ENCODE measurements around the gene AXIN1. TPM values are rescaled to one million over a fixed set of nuclear protein-coding genes. Genes with fewer than 3 reads are reported as not detected.
"Not testable (repeated sequence)": the region's sequence is repeated elsewhere in the genome, so short reads cannot be mapped to it uniquely, and the experiment has no call there.

AXIN1 gene
- total RNA-seq, 1 donor from 2014 or later: 27.9 TPM

DNA sequence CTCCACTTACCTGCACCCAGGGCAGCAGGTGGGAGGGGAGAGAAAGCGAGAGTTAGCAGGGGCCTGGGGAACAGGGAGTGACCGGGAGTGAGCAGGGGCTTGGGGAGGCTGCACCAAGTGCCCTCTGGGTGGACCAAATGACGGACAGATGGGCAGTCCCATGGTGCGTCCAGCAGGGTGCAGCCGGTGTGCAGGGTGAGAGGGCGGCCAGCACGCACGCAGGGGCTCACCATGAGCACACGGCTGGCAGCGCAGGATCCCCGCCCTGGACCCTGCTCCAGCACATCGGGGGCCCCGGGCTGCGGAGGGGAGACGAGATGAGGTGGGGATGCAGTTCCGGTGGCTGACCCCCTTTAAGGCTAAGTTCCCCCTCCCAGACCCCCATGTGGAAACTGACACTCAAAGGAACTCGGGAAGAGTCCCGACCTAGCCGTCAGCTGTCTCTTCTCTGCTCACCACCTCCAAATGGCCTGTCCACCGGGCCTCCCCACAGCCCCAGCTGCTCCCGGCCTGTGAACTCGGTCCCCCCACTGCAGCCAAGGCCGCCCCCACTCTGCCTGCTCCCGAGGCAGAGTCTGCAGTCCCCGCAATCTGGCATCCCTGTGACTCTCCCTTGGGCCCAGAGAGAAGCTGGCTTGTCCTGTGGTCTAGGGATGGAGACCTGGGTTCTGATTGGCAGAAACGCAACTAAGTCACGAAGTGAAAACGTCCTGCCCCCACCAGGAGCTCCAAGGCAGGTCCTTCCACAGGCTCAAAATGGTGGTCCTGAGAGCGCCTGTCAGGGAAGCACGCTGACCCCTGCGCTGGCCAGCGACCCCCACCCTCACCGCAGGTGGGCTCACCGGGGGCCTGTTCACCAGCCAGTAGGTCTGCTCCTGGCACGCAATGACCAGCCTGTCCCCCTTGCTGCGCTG is 79.6 kb downstream of the AXIN1 start:
- Mint-ChIP-seq H3K9me3 (no peaks in the 10 kb centered on the region), H3K4me1 (no peaks in the 10 kb centered on the region), H3K4me3 (no peak overlapping the region), H3K27me3 (peaks cover 17% of the 10 kb centered on the region), H3K27ac (no peak overlapping the region), H3K36me3 (ENCODE audit: low read depth) (no peaks in the 10 kb centered on the region)
- intact Hi-C loops (cut with micrococcal nuclease): no loop called here
- no peak for DNase-seq

DNA sequence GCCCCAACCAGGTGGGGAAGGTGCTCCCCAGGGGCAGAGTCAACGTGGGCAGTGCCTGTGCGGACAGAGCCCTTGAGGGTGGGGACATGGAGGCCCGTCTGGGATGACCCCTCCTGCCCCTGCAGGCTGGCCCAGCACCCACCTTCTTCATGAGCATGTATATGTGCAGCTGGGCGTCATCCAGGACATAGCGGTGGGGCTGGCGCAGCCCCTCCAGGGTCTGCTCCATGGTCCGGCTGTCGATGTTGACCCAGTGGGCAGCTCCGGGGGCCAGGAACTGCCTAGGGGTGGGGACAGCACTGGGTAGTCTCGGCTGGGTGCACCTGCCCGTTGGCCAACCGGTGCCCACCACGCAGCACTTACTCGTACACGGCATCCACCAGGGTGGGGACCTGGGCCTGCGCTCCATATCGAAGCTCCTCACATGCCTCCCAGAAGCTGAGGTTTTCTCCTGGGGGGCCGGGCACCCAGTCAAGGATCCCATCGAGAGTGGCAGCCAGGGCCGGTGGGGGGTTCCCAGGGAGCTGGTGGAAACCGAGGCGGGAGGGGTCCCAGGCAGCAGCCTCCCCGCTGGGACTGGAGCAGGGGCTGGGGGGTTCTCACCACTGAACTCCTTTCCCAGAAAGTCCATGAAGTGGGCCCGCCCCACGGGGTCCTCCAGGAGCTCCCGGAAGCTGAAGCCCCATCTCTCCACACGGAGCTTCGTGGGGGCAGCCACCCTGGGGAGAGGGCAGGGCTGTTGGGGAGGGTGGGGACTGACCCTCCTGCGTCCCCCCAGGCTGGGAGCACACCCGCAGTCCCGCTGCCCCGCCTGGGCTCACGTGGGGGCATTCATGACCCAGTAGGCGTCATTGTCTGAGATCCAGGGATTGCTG is 81.9 kb downstream of the AXIN1 start:
- peaks cover 3% of the 10 kb centered on the region for H3K27me3 Mint-ChIP-seq
- no peaks in the 10 kb centered on the region for H3K9me3 Mint-ChIP-seq
- H3K27ac Mint-ChIP-seq: no peak overlapping the region
- intact Hi-C loops (cut with micrococcal nuclease): no loop called here
- H3K36me3 Mint-ChIP-seq (ENCODE audit: low read depth): no peaks in the 10 kb centered on the region
- DNase-seq: no peak
- no peak overlapping the region for H3K4me3 Mint-ChIP-seq
- no peaks in the 10 kb centered on the region for H3K4me1 Mint-ChIP-seq

DNA sequence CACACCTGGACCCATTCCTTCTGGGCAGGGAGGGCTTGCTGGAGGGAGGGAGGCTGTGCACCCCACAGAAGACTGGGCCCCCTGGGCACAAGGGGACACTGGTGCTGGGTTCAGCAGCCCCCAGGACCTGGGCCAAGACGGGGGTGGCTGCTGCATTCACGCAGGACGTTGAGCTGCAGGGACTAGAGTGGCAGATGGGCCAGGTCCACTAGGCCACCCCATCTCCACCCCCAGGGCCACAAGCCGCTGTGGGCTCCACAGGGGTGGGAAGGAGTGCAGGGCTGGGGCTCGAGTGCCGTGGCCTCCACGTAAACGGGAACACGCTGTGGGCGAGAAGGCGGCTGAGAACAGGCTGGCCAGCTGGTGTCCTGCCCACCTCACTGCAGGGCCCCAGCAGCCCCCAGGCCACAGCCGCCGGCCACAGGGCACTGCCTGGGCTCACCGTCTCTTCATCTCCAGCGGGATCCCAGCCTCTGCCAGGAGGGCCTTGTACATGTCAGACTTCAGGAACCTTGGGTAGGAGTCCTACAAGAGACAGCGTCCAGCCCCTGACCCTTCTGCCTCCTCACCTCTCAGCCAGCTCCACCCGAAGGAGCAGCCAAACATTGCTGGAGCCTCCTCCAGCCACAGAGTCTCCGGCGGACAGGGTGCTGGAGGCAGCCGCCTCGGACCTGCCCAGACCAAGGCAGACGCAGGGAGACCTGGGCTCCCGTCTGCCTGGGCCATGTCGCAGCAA is 83.3 kb downstream of the AXIN1 start:
- Mint-ChIP-seq H3K9me3 (no peaks in the 10 kb centered on the region), H3K27me3 (peaks cover 2% of the 10 kb centered on the region), H3K4me1 (no peaks in the 10 kb centered on the region), H3K4me3 (no peak overlapping the region), H3K27ac (no peak overlapping the region), H3K36me3 (ENCODE audit: low read depth) (no peaks in the 10 kb centered on the region)
- DNase-seq: no peak
- intact Hi-C loops (cut with micrococcal nuclease): no loop called here

DNA sequence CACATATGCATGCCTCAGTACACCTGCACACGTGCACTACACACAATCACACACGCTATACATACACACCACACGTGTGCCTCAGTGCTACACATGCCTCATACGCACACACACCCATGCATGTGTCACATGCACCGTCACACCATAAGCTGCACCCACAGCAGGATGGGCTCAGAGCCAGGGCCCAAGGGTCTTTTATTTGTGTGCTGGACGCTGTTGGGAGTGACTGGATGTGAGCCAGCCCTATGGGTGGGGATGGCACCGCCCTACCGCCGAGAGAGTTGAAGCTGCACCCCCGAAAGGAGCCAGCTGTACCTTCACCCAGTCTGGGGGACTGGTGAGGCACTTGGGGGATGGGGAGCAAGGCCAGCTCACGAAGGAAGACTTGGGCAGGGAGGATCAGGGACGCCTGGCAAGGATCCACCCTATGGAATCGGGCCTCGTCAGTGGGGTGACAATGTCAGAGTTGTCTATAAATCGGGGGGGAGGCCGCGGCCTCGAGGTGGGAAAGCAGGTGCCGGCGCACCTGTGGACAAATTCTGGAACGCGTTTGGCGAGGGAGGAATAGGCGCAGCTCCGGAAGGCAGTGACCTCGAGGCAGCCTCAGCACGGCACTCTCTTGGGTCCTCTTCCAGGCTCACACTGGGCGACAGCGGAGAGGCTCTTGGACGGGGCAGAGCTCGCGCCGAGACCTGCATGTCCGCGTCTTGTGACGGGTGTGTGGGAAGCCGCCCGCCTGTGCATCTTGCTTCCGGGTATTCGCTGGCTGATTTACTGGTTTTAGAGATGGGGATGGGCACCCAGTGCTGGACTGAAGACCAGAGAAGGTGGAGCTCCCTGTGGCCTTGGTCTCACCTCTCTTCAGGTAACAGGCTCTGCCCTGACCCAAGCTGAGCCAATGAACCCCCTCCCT is 84.1 kb downstream of the AXIN1 start:
- intact Hi-C loops (cut with micrococcal nuclease): no loop called here
- no peak overlapping the region for H3K4me3 Mint-ChIP-seq
- H3K27ac Mint-ChIP-seq: no peak overlapping the region
- H3K4me1 Mint-ChIP-seq: no peaks in the 10 kb centered on the region
- no peaks in the 10 kb centered on the region for H3K9me3 Mint-ChIP-seq
- H3K27me3 Mint-ChIP-seq: peaks cover 2% of the 10 kb centered on the region
- DNase-seq: no peak
- no peaks in the 10 kb centered on the region for H3K36me3 Mint-ChIP-seq (ENCODE audit: low read depth)

DNA sequence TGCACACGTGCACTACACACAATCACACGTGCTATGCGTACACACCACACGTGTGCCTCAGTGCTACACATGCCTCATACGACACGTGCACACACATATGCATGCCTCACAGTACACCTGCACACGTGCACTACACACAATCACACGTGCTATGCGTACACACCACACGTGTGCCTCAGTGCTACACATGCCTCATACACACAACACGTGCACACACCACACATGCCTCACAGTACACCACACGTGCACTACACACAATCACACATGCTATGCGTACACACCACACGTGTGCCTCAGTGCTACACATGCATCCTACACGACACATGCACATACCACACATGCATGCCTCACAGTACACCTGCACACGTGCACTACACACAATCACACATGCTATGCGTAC is 85.0 kb downstream of the AXIN1 start:
- H3K27me3 Mint-ChIP-seq; DNase-seq; intact Hi-C loops (cut with micrococcal nuclease); H3K9me3 Mint-ChIP-seq; H3K27ac Mint-ChIP-seq; H3K4me1 Mint-ChIP-seq; H3K4me3 Mint-ChIP-seq; H3K36me3 Mint-ChIP-seq (ENCODE audit: low read depth): not testable (repeated sequence)

DNA sequence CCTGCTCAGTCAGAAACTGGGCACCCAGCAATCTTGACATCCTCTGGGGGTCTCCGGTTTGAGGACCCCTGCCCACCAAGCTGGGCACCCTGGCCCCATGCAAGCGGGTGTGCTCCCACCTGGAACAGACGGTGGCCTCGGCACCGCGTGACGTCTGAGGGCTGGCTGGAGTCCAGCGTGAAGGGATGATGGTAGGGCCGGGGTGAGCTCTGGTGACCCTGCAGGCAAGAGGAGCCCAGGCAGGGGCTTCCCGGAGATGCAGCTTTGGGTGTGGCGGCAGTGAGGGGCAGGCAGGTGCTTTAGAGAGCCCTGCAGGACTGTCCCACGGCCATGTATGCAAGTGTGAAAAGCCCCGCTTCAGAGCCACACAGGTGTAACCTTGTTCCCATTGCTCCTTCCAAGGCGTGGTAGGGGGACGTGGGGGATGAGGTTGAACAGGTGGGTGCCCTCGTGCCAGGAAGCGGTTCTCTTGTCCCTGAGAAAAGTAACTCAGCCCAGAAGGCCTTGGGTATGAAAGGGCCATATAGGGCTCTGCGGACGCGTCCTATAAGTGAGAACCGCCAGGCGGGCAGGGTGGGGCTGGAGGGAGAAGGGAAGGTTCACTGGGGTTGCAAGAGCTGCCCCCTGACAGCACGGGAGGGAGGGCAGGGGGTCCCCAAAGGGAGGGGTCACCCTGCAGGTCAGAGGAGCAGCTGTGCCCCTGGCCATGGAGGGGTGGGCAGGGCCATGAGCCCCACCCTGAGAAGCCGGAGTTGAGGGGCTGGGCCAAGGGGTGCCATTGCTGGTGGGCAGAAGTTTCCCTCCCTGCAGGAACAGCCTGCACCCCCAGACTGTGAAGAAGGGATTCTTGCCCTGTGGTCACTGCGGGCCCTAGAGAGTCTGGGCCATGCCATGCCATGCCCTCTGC is 86.0 kb downstream of the AXIN1 start:
- Mint-ChIP-seq H3K4me1 (no peaks in the 10 kb centered on the region), H3K9me3 (no peaks in the 10 kb centered on the region), H3K4me3 (no peak overlapping the region), H3K36me3 (ENCODE audit: low read depth) (no peaks in the 10 kb centered on the region), H3K27ac (no peak overlapping the region), H3K27me3 (no peaks in the 10 kb centered on the region)
- intact Hi-C loops (cut with micrococcal nuclease): no loop called here
- DNase-seq: no peak

DNA sequence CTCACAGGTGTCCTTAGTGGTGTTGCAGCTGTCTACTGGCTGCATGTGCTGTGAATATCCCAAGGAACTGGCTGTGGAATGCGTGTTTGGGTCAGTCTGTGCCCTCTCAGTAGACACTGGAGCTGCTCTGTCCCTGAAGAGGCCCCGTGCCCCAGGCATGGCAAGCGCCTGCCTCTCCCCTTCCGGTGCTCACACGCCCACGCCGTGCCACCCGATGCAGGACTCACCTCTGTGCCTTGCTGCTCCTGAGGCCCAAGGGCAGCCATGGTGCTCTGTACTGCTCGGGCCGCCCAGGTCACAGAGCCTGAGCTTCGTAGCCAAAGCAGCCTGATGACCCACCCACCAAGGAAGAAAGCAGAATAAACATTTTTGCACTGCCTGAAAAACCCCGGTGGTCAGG is 86.8 kb downstream of the AXIN1 start:
- no peaks in the 10 kb centered on the region for H3K27me3 Mint-ChIP-seq

DNA sequence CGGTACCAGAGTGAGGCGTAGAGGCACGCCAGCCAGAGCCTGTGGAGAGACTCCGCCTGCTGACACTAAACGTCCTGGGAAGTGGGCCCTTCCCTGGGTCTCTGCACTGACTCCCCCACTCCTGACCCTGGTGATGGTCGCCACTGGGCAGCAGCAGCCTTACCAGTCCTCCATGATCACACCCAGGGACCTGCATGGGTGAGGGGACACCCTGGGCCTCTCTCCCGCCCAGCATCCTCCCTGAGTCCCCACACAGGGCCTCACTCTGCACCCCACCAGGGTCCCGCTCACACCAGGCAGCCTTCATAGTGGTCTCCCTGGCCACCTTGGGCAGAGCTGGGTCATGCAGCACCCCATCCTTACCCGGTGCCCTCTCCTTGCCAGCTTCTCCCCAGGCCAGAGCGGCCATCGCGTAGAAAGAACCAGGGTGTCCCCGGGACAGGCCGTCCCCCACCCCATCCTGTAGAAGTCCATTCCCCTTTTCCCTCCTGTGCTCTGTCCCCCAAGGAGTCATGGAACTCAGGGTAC is 87.5 kb downstream of the AXIN1 start:
- intact Hi-C loops (cut with micrococcal nuclease): no loop called here
- no peak overlapping the region for H3K27ac Mint-ChIP-seq
- H3K27me3 Mint-ChIP-seq: no peaks in the 10 kb centered on the region
- no peak for DNase-seq
- H3K36me3 Mint-ChIP-seq (ENCODE audit: low read depth): no peaks in the 10 kb centered on the region
- H3K4me1 Mint-ChIP-seq: no peaks in the 10 kb centered on the region
- no peak overlapping the region for H3K4me3 Mint-ChIP-seq
- H3K9me3 Mint-ChIP-seq: no peaks in the 10 kb centered on the region

More for the DNA sequence above, 86.8 kb downstream of the AXIN1 start:
- Mint-ChIP-seq H3K27ac (no peak overlapping the region), H3K4me3 (no peak overlapping the region), H3K9me3 (no peaks in the 10 kb centered on the region), H3K4me1 (no peaks in the 10 kb centered on the region), H3K36me3 (ENCODE audit: low read depth) (no peaks in the 10 kb centered on the region)
- DNase-seq: no peak
- intact Hi-C loops (cut with micrococcal nuclease): no loop called here

DNA sequence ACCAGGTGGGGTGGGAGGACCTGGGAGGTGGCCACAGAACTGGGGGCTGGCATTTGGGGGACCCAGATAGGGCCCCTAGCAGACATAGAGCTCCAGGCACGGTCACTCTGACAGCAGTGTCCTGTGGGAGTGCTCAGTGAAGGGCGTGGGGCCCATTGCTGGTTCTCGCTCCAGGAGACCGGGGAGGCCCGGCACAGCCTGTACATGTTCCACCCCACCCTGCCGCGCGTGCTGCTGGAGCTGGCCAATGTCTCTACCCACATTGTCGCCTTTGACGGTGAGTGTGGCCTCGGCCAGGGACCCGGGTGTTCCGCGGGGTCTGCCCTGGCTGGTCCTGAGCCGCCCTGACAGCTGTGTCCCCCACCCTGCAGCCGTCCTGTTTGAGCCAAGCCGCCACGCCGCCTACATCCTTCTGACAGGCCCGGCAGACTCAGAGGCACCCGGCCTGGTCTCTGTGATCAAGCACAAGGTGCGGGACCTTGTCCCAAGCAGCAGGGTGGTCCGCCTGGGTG is 88.0 kb downstream of the AXIN1 start:
- Mint-ChIP-seq H3K27me3 (no peaks in the 10 kb centered on the region), H3K4me1 (no peaks in the 10 kb centered on the region), H3K36me3 (ENCODE audit: low read depth) (no peaks in the 10 kb centered on the region), H3K27ac (no peak overlapping the region), H3K4me3 (no peak overlapping the region), H3K9me3 (no peaks in the 10 kb centered on the region)
- no peak for DNase-seq
- intact Hi-C loops (cut with micrococcal nuclease): no loop called here

DNA sequence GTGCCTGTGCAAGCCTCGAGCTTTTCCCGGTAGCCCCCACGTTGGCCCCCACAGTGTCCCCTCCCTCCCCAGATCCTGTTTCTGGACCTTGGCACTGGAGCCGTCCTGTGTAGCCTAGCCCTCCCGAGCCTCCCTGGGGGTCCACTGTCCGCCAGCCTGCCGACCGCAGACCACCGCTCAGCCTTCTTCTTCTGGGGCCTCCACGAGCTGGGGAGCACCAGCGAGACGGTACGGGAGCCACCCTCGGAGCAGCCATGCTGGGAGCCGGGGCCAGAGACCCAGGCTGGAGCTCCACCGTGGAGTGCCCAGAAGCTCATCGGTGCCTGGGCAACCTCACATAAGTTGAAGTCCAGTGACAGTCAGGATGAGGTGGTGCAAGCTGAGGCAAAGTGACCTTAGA is 88.6 kb downstream of the AXIN1 start:
- no peaks in the 10 kb centered on the region for H3K9me3 Mint-ChIP-seq
- DNase-seq: no peak
- intact Hi-C loops (cut with micrococcal nuclease): no loop called here
- no peaks in the 10 kb centered on the region for H3K27me3 Mint-ChIP-seq
- no peaks in the 10 kb centered on the region for H3K4me1 Mint-ChIP-seq
- H3K36me3 Mint-ChIP-seq (ENCODE audit: low read depth): no peaks in the 10 kb centered on the region
- H3K4me3 Mint-ChIP-seq: no peak overlapping the region
- no peak overlapping the region for H3K27ac Mint-ChIP-seq

DNA sequence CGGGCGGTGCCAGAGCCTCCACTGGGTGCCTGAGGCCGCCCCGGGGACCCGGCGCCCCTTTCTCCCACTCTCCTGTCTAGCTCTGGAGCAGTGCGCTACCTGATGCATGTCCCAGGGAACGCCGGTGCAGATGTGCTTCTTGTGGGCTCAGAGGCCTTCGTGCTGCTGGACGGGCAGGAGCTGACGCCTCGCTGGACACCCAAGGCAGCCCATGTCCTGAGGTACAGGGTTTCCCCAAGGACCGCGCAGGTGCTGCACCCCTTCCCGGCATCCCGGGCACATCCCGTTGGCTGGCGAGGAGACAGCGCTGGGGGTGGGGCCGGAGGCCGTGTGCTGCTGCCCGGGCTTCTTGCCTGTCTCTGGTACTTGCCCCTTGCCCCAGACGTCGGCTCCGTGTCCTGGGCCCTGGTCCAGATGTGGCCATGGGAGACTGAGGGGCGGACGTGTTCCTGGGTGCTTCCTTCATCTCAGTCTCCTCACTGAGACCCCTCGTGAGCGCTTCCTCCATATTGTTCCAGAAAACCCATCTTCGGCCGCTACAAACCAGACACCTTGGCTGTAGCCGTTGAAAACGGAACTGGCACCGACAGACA is 89.2 kb downstream of the AXIN1 start:
- Mint-ChIP-seq H3K4me3 (no peak overlapping the region), H3K27me3 (no peaks in the 10 kb centered on the region), H3K9me3 (no peaks in the 10 kb centered on the region), H3K36me3 (ENCODE audit: low read depth) (no peaks in the 10 kb centered on the region), H3K4me1 (no peaks in the 10 kb centered on the region), H3K27ac (no peak overlapping the region)
- intact Hi-C loops (cut with micrococcal nuclease): no loop called here
- no peak for DNase-seq
